HL-60/S4 treated with retinoic acid at 250 ng/mL for 4 days and 3 days (cell line): ENCODE results near the gene RWDD4.
"Not testable (repeated sequence)": the region's sequence is repeated elsewhere in the genome, so short reads cannot be mapped to it uniquely, and the experiment has no call there.

Experiments
- in situ Hi-C: fragments of 300-500 bp; cut with MboI; formaldehyde crosslinking; loops from 2 replicates; pipeline ENCODE4 v1.7.0; 2022; ENCODE audit warnings: low sequenced_read_pairs

The RWDD4 gene

DNA sequence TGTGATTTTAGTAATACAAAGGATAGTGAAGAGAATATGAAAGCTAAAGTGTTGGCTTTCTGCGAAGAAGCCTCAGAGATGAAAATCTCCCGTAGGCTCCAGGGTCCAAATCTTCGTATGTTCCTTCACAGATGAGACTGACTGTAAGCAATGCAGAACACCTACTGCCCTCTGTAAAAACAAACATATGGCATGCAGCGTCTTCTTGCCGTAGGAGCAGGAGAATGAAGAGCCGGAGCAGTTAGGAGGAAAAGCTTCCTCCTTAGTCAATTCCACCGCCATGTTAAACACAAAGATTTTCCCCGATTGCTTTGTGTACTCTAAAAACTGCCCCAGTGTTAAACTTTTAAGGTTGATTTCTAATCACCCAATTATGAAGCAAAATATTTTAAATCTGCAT lies 22.5 kb downstream of the RWDD4 start:
- in situ Hi-C loops = no loop called here

DNA sequence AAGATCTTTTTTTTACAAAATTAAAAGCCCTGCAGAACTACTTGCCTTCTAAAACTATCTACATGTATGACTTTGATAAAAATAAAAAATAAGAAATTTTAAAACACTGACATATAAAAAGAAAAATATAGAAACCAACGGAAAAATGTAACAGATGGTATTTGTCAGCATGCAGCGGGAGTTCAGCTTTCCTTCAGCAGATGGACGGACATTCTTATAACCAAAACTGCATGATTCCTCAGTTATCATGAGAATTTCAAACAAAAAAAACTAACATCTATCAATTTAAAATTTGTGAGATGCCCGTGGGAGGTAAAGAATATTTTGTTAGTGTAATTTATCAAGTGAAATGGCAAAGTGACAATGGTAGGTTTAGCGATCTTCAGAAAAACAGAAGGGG lies 23.2 kb downstream of the RWDD4 start:
- in situ Hi-C loops = no loop called here

DNA sequence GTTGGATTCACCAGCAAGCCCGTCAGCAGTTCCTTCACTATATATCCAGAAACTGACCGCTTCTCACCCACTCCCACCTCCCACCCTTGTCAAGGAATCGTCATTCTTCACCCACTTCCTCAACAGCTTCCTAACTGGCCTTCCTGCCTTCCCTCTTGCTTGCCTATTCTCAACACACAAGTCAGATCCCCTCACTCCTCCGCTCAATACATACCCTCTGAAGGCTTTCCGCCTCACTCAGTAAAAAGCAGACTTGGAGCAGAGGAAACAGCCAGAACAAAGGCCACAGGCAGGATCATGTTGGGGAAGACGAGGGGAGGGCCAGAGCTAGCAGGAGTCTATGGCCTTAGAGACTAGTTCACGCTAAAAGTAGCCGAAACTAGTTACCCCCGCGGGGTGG lies 23.7 kb downstream of the RWDD4 start:
- in situ Hi-C loops = no loop called here

DNA sequence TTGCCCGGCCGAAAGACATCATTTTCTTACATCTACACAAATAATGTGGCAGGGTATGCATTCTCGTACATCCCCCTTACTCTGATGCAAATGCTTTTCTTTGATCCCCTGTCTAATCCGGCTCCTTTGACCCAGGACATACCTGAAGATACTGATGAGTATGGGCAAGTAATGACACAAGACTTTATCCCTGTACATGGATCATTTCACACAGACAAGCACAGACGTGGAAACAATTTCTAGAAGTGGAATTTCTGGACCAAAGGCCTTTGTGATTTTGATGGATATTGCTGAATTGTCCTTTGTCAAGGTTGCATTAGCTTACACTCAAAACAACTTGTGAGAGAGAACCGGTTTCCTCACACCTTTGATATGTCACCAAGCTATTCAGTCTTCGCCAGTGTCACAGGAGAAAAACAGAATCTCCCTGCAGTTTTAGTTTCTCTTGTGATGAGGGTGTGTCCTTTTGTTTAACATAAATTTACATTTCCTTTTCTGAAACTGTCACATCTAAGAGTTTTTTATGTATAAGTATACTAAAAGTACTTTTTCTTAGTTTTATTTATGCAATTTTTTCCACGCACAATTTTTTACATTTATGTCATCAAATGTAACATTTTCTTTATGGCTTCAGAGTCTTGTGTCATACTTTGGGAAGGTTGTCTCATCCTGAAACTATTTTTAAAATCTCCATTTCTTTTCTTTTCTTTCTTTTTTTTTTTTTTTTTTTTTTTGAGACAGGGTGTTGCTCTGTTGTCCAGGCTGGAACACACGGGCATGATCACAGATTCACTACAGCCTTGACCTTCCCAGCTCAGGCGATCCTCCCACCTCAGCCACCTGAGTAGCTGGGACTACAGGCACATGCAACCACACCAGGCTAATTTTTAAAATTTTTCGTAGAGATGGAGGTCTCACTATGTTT lies 25.2 kb downstream of the RWDD4 start:
- in situ Hi-C loops = no loop called here

DNA sequence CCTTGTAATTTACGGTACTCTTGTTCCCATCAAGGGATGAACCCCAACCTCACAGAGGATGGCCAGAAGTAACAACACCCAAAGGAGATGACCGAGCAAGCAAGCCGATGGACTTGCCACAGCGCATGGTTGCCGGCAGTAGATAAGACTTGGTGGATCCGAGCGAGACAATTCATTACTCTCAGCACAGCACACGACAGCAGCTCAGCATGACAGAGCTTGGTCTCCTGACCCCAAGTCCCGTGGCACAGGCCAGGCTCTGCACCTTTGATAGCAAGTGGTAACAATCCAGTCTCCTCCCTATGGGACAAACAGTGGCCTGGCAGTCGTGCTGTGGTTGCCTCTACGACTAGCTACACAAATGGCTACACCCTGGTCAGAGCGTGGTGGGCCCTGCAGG lies 26.3 kb downstream of the RWDD4 start:
- in situ Hi-C loops = no loop called here

DNA sequence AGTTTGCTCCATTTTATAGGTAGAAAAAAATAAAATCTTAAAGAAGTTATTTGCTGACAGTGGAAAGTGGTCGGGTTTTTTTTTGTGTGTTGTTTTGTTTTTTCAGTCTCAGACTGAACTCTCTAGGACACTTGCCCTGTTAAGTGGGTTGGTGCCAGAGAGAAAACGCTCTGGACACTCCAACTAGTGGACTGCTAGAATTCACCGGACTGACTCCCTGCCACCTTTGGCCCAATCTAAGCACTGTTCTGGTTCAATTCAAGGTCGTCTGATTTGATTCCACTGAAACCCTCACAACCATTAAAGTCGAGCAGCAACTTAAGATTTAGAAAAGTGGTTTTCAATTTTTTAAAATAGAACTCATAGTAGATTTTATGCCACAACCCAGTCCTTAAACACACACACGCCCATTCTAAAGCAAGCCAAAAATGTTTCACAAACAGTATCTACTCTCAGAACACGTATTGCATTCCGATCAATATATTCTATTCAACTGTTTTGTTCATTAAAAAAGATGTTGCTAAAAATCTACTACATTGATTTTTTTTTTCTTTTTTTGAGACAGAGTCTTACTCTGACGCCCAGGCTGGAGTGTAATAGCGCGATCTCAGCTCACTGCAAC lies 27.3 kb downstream of the RWDD4 start:
- in situ Hi-C loops = no loop called here

DNA sequence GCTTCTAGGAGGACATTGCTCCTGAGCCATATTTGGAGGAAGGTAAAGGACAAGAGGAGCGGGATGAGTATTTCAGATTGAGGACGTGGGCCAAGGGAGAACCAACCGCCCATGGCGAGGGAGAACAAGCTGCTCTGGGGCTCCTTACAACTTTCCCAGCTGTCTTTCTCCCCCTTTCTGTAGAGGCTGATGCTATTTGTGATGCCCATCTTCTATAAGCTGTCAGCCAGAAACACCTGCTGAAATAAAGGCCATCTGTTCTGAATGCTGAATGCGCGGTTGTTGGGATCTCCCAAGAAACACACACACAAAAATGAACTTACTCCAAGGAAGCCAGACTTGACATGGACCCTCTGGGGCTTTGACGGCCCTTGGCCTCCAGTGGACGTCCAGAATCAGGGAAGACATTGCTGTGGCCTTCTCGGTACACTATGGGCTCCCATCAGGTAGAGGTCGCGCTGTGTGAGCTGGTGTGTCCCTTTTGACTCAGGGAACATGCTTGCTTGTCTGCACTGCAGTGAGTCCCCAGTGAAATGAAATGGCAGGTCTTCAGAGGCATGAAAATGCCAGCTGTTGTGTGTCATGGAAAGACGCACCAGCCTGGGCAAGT lies 30.9 kb downstream of the RWDD4 start:
- in situ Hi-C loops = no loop called here

DNA sequence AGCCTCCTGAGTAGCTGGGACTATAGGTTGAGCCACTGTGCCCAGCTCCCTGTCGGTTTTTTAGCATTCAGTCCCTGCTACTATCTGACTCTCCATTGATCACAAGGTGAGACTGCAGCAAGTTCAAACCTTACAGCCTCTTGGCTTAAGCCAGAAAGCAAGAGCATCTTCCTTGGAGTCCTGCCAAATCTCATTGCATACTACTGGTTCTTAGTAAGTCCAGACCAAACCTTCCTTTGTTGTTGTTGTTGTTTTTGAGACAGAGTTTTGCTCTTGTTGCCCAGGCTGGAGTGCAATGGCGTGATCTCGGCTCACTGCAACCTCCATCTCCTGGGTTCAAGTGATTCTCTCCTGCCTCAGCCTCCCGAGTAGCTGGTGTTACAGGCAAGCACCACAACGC lies 31.7 kb downstream of the RWDD4 start:
- in situ Hi-C loops = not testable (repeated sequence)

DNA sequence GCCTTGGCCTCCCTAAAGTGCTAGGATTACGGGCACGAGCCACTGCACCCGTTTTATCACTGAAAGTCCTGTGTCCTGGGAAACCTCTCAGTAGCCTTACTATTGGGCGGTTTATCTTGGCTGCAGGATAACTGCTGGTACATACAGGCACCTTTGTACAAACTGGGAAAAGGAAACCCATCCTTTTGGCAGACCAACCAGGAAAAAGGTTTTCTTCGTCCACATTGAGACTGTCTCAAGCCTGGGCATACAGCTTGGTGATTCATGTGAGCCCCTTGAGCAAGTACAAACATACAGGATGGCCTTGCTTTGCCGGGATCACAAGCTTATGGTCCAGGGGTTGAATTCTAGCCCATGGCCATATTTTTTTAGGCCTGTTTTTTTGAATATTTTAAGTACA lies 32.8 kb downstream of the RWDD4 start:
- in situ Hi-C loops = no loop called here

DNA sequence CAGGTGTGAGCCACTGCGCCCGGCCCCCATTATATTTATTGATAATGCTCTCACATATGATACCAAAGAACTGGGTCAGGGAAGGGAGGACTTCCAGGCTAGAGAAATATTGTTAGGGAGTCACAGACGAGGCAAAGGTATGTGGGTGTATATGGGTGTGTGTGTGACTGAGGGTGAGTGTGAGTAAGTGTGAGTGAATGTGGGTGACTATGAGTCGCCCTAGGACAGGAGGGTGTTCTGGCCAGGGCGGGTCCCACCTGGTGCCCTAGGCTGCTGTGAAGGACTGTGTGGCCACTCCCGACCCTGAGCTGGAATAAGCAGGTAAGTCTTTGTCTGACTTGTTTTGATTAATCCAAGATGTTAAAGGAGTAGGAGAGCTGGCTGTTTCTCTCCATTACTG lies 34.4 kb downstream of the RWDD4 start:
- in situ Hi-C loops = no loop called here

DNA sequence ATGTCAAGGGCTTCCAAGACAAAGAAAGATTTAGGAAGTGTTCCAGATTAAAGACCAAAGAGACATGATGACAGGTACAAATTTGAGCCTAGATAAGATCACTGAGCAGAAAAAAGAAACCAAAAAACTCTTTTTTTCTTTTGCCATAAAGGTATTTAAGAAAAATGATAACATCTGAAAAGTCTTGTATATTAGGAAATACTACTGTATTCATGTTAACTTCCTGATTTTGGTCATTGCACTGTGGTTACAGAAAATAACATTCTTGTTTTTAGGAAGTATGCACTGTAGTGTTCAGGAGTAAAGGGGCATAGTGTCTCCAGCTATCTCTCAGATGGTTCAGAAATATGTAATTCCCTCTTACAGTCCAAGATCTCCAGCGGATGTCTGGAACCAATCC lies 37.1 kb downstream of the RWDD4 start:
- in situ Hi-C loops = no loop called here

DNA sequence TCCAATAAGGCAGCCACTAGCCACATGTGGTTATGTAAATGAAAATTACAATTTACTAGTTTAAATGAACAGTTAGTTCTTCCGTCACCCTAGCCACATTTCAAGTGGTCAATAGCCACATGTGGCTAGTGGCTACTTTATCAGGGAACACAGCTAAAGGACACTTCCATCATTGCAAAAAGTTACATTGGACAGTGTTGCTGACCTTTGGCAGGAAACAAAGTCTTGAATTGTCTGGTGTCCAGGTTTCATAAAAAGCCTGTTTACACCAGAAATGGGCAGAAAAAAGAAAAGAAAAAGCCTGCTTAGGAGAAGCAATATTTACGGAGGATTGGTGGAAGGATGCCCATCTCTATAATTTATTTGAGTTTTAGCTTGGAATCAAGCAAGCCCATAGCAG lies 38.6 kb downstream of the RWDD4 start:
- in situ Hi-C loops = no loop called here

DNA sequence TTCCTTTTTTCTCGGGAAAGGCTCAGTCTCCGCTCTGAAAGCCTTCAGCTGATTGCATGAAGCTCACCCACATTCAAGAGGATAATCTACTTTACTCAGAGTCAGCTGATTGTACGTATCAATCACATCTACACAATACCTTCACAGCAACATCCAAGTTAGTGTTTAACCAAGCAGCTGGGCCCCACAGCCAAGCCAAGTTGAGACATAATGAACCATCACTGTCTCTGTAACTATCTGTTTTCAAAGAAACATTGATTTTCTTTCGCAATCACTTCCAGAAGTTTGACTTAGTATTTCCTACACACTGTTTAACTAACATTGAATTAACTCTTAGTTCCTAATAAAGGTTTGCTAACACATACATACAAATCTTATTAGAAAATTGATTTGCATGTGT lies 40.3 kb downstream of the RWDD4 start:
- in situ Hi-C loops = no loop called here

DNA sequence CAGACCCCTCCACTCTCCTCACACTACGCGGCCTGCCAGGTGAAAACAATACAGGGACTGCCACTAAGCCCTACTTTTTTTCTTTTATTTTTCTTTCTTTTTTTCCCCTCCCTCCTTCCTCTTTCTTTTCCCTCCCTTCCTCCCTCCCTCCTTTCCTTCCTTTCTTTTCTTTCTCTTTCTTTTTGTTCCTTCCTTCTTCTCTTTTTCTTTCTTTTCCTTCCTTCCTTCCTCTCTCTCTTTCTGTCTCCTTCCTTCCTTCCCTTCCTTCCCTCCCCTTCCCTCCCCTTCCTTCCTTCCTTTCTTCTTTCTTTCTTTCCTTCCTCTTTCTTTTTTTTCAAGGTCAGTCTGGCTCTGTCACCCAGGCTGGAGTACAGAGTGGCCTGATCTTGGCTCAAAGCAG lies 41.9 kb downstream of the RWDD4 start:
- in situ Hi-C loops = no loop called here

DNA sequence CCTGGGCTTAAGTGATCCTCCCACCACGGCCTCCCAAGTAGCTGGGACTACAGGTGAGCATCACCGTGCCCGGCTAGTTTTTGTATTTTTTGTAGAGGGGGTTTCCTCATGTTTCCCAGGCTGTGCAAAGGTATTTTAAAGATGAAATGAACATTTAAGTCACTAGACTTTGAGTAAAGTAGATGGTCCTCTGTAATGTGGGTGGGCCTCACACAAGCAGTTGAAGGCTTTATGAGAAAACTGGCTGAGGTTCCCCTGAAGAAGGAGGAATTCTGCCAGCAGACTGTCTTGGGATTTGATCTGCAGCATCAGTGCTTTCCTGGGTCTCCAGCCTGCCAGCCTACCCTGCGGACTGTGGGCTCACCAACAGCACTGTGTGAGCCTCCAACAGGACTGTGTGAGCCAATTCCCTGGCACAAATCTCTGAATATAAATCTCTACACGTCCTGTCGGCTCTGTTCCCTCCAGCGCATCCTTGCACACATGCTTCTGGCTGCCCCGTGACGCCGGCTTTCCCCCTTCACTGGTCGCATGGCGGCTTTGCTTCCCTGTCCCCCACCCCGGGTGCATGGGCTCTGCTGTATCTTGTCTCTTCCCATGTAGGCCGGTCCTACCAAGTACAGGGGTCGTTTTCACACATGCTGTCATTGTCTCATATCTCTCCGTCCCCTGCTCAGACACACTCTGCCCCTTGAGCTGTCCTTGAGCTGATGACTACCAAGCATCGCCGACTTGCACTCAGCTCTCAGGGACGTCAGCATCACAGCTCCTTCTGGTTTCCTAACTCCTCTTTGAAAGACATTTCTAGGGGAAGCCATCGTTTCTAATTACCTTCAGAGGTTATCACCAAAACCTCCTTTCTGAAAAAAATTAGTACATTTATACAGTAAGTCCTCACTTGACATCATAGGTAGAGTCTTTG lies 46.4 kb downstream of the RWDD4 start:
- in situ Hi-C loops = no loop called here

DNA sequence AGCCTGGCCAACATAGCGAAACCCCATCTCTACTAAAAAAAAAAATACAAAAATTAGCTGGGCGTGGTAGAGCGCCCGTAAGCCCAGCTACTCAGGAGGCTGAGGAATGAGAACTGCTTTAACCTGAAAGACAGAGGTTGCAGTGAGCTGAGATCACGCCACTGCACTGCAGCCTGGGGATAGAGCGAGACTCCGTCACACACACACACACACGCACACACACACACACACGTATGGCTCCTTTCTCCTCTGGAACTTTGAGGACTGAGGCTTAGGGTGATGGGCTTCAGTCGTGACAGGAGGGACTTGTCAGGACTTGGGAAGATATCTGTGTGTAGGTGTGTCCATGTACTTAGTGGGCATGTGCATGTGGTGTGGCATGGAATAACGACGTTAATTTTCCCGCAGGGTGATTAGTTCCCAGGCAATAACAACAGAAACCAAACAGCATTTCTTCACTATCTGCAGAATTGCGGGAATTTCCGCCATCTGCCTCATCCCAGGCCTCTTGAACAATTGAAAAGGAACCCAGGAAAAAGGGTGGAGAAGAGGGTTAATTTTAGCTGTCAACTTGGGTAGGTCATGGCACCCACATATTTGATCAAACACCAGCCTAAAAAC lies 47.7 kb downstream of the RWDD4 start:
- in situ Hi-C loops = no loop called here

DNA sequence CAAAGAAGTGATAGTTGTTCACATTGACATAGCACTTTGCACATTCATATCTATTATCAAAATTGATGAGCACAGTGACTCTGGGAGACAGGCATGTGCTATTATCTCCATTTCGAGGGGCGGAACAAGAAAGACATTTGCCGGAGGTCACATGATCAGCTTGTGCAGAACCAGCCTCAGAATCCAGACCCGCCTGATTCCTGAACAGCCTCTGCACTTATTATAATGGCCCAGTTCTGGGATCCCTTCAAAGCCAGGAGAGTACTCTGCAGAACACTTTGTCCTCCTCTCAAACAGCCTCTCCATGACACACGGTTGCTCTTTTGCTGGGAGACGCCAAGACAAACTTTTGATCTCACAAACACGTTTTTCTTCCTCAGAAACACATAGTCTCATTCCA lies 48.4 kb downstream of the RWDD4 start:
- in situ Hi-C loops = no loop called here

DNA sequence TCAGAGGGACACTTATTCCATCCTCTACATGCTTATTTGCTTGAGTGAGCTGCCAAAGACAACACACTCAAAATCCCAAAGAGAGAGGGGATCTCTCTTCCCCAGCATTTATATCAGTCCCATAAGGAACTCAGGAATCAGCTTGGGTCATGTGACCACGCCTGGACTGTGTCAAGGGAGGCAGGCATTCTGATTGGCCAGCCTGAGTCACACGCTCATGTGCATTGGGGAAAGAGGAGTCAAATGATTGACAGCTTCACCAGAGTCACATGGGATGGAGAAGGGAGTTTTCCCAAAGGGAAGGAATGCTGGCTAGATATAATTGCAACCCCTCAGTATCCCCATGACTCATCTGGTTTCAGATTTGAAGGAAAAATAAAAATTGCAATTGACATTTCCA lies 49.0 kb downstream of the RWDD4 start:
- in situ Hi-C loops = no loop called here

DNA sequence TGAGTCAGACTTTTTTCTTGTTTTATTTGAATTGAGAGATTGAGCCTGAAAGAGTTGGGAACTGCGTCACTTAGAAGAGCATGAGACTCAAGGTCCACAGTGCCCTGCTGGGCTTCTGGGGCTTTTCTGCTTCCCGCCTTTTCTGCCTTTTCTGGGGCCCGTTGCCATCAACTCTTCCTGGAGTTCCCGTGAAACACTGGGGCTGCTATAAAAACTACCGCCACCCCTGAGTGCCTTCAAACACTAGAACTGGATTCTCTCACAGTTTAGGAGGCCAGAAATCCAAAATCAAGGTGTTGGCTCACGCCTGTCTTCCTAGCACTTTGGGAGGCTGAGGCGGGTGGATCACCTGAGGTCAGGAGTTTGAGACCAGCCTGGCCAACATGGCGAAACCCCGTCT lies 49.8 kb downstream of the RWDD4 start:
- in situ Hi-C loops = no loop called here

DNA sequence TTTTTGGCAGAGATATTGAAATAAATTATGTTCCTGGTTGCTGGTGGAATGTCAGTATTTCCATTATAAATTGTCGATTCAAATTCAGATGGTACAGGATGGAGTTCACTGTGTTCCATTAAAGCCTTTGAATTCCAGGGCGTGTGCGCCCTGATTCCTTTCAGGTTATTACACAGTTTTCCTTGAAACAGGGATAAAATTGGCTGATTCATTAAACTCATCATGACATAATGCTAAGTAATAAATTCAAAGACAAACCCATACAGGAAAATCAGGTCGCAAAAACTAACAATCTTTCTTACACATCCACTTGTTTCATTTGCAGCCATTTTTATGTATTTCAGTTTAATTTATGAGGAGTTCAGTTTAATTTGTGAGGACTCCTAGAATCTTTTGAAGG lies 51.1 kb downstream of the RWDD4 start:
- in situ Hi-C loops = no loop called here

DNA sequence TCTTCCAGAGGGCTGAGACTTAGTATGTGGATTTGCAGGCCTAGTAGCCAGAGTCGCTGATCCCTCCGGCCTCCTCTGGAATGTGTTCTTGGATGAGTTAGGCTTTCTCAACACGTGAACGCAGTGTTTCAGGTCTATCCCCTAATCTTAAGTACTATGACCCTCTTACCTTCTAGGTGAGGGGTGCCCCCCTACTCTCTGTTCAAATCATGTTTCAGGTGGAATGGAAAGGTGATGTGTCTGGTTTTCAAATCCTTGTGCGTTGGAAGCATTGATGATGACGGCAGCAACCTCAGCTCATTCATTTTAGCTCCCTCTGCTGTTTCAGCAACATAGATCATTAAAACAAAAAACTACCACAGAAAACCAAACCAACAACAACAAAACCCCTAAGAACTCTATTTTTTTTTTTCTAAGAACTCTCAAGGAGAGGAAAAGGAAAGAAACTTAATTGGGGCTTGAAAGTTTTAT lies 56.4 kb downstream of the RWDD4 start:
- in situ Hi-C loops = no loop called here
